Measurements from ENCODE around the gene IL6ST.
"Not testable (repeated sequence)": the region's sequence is repeated elsewhere in the genome, so short reads cannot be mapped to it uniquely, and the experiment has no call there.

IL6ST gene

DNA sequence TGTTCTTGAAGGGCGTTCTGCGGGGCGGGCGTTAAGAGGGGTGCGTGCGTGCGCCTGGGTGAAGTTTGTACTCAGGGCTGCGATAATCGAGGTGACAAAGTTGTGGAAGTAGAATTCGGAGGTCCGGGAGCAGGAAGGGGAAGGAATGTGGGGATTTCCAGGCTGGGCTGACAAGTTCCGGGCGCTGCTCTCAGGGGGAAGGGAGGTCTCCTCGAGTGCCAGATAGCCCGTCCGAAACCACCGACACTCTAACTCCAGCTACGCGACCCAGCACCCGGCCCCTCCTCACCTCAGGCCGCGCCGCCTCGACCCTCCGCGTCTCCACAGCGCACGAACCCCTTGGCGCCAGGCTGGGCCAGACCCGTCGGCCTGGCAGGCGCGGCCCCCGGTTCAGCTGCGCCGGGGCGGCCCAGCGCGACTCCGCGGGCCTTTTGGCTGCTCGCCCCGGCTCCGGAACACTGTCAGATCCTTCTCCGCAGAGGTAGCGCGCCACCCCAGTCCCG is at the start of gene IL6ST:
Gene IL6ST, minus strand, starts transcription at position 469 of the 503 bp plus-strand sequence. CDS start 18,685 bp downstream, outside the sequence.
- DNase-seq (ENCODE audit: low read depth): peak; percentile 24

- DNase-seq (ENCODE audit: low read depth): no peak
Observed at GRCh38 chr5:56039985-56040384, 45.2 kb upstream of the IL6ST start.

GRCh38 chr5:56038206-56038605 is 43.4 kb upstream of the IL6ST start:
- not testable (repeated sequence) for DNase-seq (ENCODE audit: low read depth)

- DNase-seq (ENCODE audit: low read depth): no peak
Observed at GRCh38 chr5:56037531-56038010, 42.8 kb upstream of the IL6ST start.

DNA sequence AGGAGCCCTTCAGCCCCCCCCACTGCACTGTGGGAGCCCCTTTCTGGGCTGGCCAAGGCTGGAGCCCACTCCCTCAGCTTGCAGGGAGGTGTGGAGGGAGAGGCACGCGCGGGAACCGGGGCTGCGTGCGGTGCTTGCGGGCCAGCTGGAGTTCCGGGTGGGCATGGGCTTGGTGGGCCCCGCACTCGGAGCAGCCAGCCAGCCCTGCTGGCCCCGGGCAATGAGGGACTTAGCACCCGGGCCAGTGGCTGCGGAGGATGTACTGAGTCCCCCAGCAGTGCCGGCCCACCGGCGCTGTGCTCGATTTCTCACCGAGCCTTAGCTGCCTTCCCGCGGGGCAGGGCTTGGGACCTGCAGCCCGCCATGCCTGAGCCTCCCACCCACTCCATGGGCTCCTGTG is 40.6 kb upstream of the IL6ST start:
- DNase-seq (ENCODE audit: low read depth): not testable (repeated sequence)

DNA sequence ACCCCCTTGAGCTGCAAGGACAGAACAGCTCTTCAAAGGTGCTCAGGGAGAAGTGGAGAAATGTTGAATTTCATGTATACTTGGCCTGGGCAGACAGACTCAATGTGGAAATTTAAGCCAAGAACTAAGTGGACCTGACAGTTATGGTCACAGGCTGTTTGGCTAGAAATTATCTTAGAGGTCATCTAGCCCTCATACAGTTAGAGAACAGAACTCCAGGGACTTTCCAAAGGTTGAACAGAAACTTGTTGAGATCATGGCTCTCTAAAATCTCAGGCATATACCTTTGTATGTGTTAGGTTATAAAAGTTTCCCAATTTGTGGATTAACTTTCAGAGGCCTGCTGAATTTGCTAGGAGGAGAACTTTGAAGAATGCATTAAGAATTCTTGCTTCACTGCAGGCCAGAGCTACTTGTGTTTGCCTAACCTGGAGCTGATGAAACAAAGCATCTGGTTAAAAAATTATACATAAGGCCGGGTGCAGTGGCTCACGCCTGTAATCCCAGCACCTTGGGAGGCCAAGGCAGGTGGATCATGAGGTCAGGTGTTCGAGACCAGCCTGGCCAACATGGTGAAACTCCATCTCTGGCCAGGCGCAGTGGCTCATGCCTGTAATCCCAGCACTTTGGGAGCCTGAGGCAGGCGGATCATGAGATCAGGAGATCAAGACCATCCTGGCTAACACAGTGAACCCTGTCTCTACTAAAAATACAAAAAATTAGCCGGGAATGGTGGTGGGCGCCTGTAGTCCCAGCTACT is 35.3 kb upstream of the IL6ST start:
- DNase-seq (ENCODE audit: low read depth): not testable (repeated sequence)

- no peak for DNase-seq (ENCODE audit: low read depth)
Observed at GRCh38 chr5:56029457-56029856, 34.7 kb upstream of the IL6ST start.

GRCh38 chr5:56028708-56029107 is 33.9 kb upstream of the IL6ST start:
- DNase-seq (ENCODE audit: low read depth): no peak

- no peak for DNase-seq (ENCODE audit: low read depth)
Observed at GRCh38 chr5:56026863-56027300, 32.1 kb upstream of the IL6ST start.

DNA sequence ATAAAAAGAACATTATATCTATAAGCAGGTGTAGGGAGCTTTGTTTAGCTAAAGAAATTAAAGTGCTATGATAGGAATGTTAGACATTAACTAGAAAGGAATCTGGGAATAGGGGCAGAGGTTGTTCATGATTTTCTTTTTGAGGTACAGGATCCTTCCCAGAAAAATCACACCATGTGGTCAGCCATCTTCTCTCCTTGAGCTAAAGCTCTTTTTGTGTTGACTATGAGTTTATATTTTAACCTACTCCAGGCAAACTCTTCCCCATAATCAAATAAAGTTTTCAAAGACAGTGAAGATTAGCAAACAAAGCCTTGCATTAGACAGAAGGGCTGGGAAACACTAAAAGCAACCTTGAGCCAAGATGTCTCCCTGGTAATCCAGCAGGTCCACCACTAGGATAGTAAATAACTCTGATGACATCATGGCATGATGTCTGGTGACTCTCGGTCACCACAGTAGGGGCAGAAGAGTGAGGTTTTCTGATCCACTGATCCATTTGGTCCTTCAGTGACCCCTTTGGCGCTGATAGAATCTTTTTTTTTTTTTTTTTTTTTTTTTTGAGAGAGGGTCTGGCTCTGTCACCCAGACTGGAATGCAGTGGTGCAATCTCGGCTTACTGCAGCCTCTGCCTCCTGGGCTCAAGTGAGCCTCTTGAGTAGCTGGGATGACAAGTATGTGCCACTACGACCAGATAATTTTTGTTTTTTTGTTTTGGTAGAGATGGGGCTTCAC is 30.6 kb upstream of the IL6ST start:
- no peak for DNase-seq (ENCODE audit: low read depth)

DNA sequence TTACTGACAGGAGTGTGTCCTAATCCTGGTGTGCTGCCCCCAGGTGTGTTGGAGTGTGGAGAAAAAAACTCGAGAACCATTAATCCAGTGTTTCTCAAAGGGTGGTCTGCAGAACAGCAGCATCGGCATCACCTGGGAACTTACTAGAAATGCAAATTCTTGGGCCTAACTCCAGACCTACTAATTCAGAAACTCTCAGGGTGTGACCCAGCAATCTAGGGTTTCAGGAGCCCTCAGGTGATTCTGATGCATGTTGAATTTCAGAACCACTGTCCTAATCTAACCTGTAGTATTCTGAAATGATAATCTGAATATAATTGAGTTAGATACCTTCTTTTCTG is 30.0 kb upstream of the IL6ST start:
- no peak for DNase-seq (ENCODE audit: low read depth)

DNA sequence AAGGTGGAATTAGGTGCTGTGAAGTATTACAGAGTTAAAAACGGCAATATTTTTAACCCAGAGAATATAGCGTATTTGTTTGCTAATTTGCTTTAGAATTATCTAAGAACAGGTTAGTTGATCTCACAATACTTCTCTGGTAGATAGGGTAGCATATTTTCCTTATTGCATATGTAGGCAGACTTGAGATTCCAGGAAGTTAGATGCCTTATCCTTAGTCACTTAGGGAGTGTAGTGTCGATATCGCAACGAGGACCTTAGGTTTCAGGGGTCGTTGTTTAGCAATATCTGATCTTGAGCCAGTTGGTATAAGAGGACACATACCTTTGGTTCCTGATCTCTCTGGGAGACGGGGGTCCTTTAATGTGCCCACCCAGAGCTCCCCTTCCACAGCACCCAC is 28.5 kb upstream of the IL6ST start:
- no peak for DNase-seq (ENCODE audit: low read depth)

DNA sequence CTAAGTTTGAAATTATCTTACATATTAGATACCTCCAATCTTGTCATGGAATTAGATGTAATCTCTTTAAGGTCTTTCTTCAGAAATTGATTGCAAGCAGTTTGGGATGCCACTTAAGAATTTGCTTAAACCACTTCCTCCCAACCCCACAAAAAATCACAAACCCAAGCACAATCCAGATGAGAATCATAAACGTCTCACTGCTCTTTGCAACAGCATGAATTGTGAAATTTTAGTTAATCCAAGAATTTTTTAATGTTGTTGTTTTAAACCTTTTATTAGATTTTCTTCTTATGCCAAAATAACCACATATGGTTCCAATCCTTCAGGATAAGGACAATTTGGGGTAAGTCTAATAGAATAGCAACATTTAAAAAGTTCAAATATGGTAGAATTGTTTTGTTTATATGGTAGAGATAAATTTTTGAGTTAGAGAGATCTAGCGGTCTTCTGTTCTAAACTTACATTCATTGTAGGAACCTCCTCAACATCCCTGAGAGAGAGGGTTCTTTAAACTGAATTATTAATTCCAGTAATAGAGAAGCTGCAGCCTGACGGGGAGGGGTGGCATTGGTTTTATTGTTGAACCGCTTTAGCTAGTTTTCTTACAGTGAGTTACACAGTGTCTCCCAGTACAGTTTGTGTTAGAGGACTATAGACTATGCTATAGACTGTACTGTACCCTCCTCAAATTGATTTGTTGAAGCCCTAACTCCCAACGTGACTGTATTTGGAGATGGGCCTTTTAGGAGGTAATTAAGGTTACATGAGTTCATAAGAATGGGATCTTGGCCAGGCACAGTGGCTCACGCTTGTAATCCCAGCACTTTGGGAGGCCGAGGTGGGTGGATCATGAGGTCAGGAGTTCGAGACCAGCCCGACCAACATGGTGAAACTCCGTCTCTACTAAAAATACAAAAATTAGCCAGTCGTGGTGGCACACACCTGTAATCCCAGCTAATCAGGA is 24.8 kb upstream of the IL6ST start:
- no peak for DNase-seq (ENCODE audit: low read depth)

DNA sequence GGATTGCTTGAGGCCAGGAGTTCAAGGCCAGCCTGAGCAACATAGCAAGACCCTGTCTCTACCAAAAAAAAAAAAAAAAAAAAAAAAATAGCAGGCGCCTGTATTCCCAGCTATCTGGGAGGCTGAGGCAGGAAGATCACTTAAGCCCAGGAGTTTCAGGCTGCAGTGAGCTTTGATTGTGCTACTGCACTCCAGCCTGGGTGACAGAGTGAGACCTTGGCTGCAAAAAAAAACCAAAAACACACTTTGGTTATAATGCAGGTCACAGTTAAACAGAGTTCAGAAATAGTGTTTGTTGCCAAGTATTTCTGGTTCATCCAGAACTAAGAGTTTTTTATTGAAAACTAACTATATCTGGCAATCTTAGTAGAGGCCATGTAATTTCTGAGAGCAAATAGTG is 24.1 kb upstream of the IL6ST start:
- DNase-seq (ENCODE audit: low read depth): no peak

GRCh38 chr5:56014701-56015100 is 19.9 kb upstream of the IL6ST start:
- not testable (repeated sequence) for DNase-seq (ENCODE audit: low read depth)

- not testable (repeated sequence) for DNase-seq (ENCODE audit: low read depth)
Observed at GRCh38 chr5:56013939-56014338, 19.2 kb upstream of the IL6ST start.

DNA sequence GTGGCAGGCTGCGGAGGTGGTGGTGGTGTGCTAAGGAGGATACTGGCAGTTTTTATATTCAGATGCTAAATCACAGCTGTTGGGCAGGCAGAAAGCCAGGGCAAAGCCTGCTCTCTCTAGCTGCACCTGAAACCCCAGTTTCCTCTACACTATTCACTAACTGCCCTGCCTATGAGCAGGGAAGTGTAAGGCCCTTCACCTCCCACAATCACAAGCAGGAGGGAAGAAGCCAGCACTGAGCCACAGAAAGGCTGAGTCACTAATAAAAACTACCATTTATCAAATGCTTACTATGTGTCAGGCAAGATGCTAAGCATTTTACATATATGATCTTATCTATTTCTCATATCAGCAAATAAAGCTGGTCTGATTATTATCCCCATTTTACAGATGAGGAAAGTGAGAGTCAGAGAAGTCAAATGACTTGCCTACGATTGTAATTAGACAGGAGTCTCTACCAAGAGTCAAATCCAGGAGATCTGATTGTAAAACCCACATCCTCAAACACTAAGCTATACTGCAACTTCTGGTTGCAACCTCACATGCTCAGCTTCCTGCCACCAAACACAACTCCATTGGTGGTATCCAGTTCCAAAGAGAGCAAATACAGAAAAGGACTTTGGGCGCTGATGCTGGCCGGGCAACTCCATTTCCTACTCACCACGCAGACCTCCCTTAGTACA is 17.7 kb upstream of the IL6ST start:
- DNase-seq (ENCODE audit: low read depth): no peak

DNA sequence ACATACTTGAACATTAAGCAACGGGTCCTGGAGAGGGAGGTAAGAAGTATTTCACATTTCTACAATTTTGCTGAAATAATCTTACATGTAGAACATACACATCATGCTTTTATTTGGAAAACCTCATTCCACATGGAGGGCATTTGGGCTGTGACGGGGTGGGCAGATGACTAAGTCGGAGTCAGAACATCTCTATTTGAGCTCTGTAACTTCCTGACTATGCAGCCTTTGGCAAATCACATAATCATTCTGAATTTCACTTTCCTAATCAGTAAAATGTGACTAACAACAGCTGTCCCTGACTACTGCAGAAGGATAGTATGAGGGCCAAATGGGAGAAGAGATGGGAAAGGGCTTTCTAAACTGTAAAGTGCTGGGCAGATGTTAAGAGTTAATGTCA is 17.1 kb upstream of the IL6ST start:
- no peak for DNase-seq (ENCODE audit: low read depth)

DNA sequence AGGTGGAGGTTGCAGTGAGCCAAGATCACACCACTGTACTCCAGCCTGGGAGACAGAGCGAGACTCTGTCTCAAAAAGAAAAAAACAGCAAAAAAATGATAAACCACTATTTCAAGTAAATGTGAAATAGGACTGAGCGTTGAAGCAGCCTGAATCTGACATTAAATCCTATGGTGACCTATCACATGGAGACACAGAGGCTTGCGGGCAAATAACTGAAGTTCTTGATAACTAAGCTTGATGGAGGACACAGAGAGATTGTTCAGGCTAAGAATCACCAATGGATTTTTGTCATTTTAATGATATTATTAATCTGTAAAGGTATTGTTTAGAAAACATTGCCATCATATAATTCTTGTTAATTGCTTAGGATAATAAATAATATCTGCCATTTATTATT is 15.7 kb upstream of the IL6ST start:
- DNase-seq (ENCODE audit: low read depth): no peak

GRCh38 chr5:56006600-56006999 is 11.8 kb upstream of the IL6ST start:
- no peak for DNase-seq (ENCODE audit: low read depth)

GRCh38 chr5:56006094-56006493 is 11.3 kb upstream of the IL6ST start:
- no peak for DNase-seq (ENCODE audit: low read depth)
